NCI-H510A treated with DMSO at 0.1 percent for 48 hours (cell line): Measurements from ENCODE around the gene PCDHGA12.

Experiments used
- DNase-seq: peaks from one replicate; lab custom pipeline; 2025; lab: John Stamatoyannopoulos, UW

Gene PCDHGA12

DNA sequence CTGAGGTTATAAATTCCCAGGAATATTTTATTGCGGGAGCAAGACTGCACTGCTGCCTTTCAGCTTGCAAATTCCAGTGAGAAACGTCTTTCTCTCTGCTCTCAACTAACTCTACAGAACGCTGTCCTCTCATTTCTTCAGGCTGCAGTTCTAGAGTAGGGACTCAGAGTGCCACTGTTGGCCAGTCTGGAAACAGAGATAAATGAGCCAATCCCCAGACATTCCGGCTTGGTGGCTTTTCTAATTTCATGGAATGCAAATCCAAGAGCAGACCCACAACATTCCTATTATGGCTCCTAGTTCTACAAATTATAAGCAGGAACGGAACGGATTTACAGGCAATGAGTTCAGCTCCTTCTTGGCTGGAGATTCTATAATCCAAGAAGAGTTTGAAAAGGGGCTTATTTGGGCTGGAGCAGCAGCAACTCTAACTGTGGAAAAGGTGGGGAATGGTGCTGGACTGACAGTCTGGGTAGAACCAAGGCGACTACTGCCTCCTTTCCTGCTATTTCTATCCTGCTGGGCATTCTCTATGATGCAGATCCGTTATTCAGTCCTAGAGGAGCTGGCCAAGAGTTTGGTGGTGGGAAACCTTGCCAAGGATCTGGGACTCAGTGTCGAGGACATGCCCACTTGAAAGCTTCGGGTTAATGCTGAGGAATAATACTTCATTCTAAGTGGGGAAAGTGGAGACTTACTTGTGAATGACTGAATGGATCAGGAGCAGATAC lies 9.3 kb downstream of the PCDHGA12 start:
- DNase-seq: no peak

DNA sequence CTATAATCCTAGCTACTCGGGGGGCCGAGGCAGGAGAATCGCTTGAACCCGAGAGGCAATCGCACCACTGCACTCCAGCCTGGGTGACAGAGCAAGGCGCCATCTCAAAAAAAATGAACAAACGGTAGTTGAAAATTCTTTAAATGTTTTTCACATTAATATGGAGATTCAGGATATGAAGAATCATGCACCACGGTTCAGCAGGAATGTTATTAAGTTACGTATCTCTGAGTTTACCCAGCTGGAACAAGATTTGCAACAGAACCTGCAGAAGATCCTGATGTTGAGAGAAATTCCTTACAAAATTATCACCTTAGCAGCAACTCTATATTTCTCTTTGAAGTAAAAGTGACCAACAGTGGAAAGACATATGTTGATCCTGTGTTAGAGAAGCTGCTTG lies 10.0 kb downstream of the PCDHGA12 start:
- no peak for DNase-seq

DNA sequence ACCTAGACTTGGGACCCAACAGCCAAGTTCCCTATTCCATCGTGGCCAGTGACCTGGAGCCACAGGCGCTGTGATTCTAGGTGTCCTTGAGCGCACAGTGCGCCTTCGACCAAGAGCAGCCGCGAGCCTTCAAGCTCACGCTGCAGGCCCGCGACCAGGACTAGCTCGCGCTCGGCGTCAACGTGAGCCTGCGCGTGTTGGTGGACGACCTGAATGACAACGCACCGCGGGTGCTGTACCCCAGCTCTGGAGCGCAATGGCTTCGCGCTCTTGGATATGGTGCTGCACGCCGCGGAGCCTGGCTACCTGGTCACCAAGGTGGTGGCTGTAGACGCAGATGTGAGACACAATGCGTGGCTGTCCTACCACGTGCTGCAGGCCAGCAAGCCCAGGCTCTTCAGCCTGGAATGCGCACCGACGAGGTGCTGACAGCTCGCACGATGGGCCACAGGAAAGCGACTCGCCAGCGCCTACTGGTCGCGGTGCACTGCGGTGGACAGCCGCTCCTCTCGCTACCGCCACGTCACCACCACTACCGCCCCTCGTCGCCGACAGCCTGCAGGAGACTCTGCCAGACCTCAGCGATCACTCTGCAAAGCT lies 11.4 kb downstream of the PCDHGA12 start:
- DNase-seq: no peak

DNA sequence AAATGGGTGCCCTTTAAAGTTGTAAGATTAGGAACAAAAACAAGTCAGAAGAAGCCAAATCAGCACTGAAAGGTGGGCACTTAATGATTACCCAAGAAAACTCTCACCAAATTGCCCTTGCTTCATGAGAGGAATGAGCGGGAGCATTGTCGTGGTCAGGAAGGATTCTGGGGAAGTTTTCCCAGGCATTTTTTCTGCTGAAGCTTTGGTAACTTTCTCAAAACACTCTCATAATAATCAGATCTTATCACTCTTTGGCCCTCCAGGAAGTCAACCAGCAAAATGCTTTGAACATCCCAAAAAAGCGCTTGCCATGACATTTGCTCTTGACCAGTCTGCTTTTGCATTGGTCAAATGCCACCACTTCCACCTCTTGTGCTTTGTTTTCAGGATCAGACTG lies 35.0 kb downstream of the PCDHGA12 start:
- DNase-seq: no peak

- peak; percentile 61 for DNase-seq
Measured at GRCh38 chr5:141475625-141476131, 45.4 kb downstream of the PCDHGA12 start, which contains the start of gene PCDHGC3. PCDHGC3 (plus strand) TSS chr5:141475966; CDS start chr5:141476117, 151 bp downstream.

DNA sequence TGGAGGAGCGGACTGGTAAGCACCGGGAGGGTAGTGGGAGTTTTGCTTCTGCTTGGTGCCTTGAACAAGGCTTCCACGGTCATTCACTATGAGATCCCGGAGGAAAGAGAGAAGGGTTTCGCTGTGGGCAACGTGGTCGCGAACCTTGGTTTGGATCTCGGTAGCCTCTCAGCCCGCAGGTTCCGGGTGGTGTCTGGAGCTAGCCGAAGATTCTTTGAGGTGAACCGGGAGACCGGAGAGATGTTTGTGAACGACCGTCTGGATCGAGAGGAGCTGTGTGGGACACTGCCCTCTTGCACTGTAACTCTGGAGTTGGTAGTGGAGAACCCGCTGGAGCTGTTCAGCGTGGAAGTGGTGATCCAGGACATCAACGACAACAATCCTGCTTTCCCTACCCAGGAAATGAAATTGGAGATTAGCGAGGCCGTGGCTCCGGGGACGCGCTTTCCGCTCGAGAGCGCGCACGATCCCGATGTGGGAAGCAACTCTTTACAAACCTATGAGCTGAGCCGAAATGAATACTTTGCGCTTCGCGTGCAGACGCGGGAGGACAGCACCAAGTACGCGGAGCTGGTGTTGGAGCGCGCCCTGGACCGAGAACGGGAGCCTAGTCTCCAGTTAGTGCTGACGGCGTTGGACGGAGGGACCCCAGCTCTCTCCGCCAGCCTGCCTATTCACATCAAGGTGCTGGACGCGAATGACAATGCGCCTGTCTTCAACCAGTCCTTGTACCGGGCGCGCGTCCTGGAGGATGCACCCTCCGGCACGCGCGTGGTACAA lies 46.0 kb downstream of the PCDHGA12 start:
- DNase-seq: peak; percentile 38

DNA sequence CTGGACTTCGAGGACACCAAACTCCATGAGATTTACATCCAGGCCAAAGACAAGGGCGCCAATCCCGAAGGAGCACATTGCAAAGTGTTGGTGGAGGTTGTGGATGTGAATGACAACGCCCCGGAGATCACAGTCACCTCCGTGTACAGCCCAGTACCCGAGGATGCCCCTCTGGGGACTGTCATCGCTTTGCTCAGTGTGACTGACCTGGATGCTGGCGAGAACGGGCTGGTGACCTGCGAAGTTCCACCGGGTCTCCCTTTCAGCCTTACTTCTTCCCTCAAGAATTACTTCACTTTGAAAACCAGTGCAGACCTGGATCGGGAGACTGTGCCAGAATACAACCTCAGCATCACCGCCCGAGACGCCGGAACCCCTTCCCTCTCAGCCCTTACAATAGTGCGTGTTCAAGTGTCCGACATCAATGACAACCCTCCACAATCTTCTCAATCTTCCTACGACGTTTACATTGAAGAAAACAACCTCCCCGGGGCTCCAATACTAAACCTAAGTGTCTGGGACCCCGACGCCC lies 46.8 kb downstream of the PCDHGA12 start:
- no peak for DNase-seq

DNA sequence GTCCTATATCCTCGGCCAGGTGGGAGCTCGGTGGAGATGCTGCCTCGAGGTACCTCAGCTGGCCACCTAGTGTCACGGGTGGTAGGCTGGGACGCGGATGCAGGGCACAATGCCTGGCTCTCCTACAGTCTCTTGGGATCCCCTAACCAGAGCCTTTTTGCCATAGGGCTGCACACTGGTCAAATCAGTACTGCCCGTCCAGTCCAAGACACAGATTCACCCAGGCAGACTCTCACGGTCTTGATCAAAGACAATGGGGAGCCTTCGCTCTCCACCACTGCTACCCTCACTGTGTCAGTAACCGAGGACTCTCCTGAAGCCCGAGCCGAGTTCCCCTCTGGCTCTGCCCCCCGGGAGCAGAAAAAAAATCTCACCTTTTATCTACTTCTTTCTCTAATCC lies 47.5 kb downstream of the PCDHGA12 start:
- DNase-seq: no peak

GRCh38 chr5:141478321-141478945 lies 48.1 kb downstream of the PCDHGA12 start:
- DNase-seq: peak; percentile 37

GRCh38 chr5:141479776-141480175 lies 49.5 kb downstream of the PCDHGA12 start:
- DNase-seq: no peak
